ENCODE data around the gene LRIT3. TPM values are rescaled to one million over a fixed set of nuclear protein-coding genes. Genes with fewer than 3 reads are reported as not detected.
A peak's percentile ranks its signal among the peaks of the same experiment; 100 is the strongest.

Gene LRIT3
- 0.51 TPM for total RNA-seq

GRCh38 chr4:109847896-109848442 is at the start of gene LRIT3:
LRIT3 (plus strand) TSS chr4:109848107; CDS start chr4:109848202, 95 bp downstream.
- no peak for DNase-seq

GRCh38 chr4:109798866-109799265 is 49.0 kb upstream of the LRIT3 start:
- DNase-seq, result no peak

- no peak for DNase-seq
Measured at GRCh38 chr4:109801099-109801789, 46.7 kb upstream of the LRIT3 start.

- DNase-seq, result peak; percentile 45
Measured at GRCh38 chr4:109801895-109802319, 46.0 kb upstream of the LRIT3 start, which contains the start of gene CFI. CFI (minus strand) TSS chr4:109801999; CDS start chr4:109801971, 28 bp downstream.

GRCh38 chr4:109803924-109804571 is 43.9 kb upstream of the LRIT3 start:
- DNase-seq, result peak; percentile 56

GRCh38 chr4:109809655-109810054 is 38.3 kb upstream of the LRIT3 start:
- DNase-seq, result no peak

- no peak for DNase-seq
Measured at GRCh38 chr4:109810552-109811387, 37.1 kb upstream of the LRIT3 start.

GRCh38 chr4:109811707-109812106 is 36.2 kb upstream of the LRIT3 start:
- DNase-seq, result no peak

- DNase-seq, result peak; percentile 97
Measured at GRCh38 chr4:109815151-109816081, 32.5 kb upstream of the LRIT3 start, which contains the start of gene GAR1. GAR1 (plus strand) TSS chr4:109815762; CDS start chr4:109816165, 403 bp downstream.

- no peak for DNase-seq
Measured at GRCh38 chr4:109816082-109816442, 31.8 kb upstream of the LRIT3 start.

- DNase-seq, result no peak
Measured at GRCh38 chr4:109816894-109817293, 31.0 kb upstream of the LRIT3 start.

- DNase-seq, result no peak
Measured at GRCh38 chr4:109818268-109818667, 29.6 kb upstream of the LRIT3 start.

GRCh38 chr4:109820563-109820962 is 27.3 kb upstream of the LRIT3 start:
- DNase-seq, result no peak

GRCh38 chr4:109821185-109821584 is 26.7 kb upstream of the LRIT3 start:
- DNase-seq, result no peak

- DNase-seq, result peak; percentile 24
Measured at GRCh38 chr4:109826719-109827118, 21.2 kb upstream of the LRIT3 start.

GRCh38 chr4:109827672-109828071 is 20.2 kb upstream of the LRIT3 start, which contains the start of gene RRH:
RRH (plus strand) TSS chr4:109827972; CDS start chr4:109828028, 56 bp downstream.
- DNase-seq, result no peak

GRCh38 chr4:109833756-109834155 is 14.2 kb upstream of the LRIT3 start:
- no peak for DNase-seq

GRCh38 chr4:109836985-109837384 is 10.9 kb upstream of the LRIT3 start:
- no peak for DNase-seq

GRCh38 chr4:109846395-109847098 is 1.4 kb upstream of the LRIT3 start:
- no peak for DNase-seq

GRCh38 chr4:109848501-109848900 is 594 bp downstream of the LRIT3 start:
- DNase-seq, result no peak

GRCh38 chr4:109850601-109851000 is 2.7 kb downstream of the LRIT3 start:
- DNase-seq, result no peak

Measured in tongue (tissue), 2 donors.